Measurements from ENCODE around the gene CBY2.

Gene CBY2

DNA sequence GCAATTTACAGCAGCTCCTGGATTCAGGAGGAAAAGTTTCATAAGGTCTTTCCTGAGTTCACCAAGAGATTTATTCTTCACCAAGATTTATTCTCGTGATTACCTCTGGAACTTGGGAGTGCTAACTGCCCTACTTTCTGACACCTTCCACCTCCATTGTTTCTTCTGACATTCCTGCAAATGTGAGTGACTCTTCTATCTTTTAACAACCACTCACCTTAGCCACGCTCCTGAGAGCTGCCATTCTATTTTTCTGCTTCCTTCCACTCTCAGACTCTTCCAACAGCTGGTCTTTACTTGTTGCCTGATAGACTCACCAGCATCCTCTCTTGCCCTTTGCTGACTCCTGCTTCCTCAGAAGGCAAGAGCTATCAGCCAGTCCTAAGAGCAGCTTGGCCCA, 11.5 kb upstream of the CBY2 start:
- no peak overlapping the region for H3K9ac ChIP-seq (ENCODE audit: insufficient read length, low read depth)
- H3K27me3 ChIP-seq (ENCODE audit: insufficient read depth, insufficient read length): no peaks in the 10 kb centered on the region
- H3K36me3 ChIP-seq (ENCODE audit: insufficient read depth, insufficient read length, low read length): no peaks in the 10 kb centered on the region
- H3K9me3 ChIP-seq (ENCODE audit: insufficient read depth, low read length): no peaks in the 10 kb centered on the region; the same call in 1 of the 2 replicates
- H3K4me1 ChIP-seq (ENCODE audit: insufficient read depth, insufficient read length): no peaks in the 10 kb centered on the region
- TF ChIP-seq YY1 (IDR thresholded peaks at IDR 0.05; ENCODE audit: insufficient read depth, insufficient read length) (no peak), SUZ12 (IDR thresholded peaks at IDR 0.05; ENCODE audit: extremely low read depth, insufficient read depth, insufficient read length) (no peak), ZNF274 (IDR thresholded peaks at IDR 0.05; ENCODE audit: low read depth, low read length) (no peak)
- H3K4me3 ChIP-seq (ENCODE audit: insufficient read length, low read depth): no peak overlapping the region
- DNase-seq (ENCODE audit: low read depth, low spot score): no peak

DNA sequence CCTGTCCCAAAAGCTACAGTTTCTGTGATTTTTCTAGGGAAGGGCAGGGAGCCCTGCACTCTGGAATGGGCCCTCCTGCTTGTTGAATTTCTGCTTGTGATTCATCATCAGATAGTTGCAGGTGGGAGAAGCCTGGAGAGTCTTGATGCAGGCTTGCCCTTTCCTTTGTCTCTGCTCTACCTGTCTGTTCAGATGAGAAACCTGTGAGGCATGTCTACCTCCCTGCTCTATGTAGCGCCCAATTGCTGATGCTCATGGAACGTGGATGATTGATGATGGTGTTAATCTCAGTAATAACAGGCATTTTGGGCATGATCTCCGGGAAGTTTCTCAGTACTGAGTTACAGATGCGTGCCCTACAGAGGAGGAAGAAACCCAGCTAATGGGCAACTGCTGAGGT, 10.9 kb upstream of the CBY2 start:
- TF ChIP-seq YY1 (IDR thresholded peaks at IDR 0.05; ENCODE audit: insufficient read depth, insufficient read length): no peak
- TF ChIP-seq SUZ12 (IDR thresholded peaks at IDR 0.05; ENCODE audit: extremely low read depth, insufficient read depth, insufficient read length): no peak
- no peak for TF ChIP-seq ZNF274 (IDR thresholded peaks at IDR 0.05; ENCODE audit: low read depth, low read length)
- no peak overlapping the region for H3K4me3 ChIP-seq (ENCODE audit: insufficient read length, low read depth)
- no peaks in the 10 kb centered on the region for H3K4me1 ChIP-seq (ENCODE audit: insufficient read depth, insufficient read length)
- H3K9ac ChIP-seq (ENCODE audit: insufficient read length, low read depth): no peak overlapping the region
- no peak for DNase-seq (ENCODE audit: low read depth, low spot score)
- H3K36me3 ChIP-seq (ENCODE audit: insufficient read depth, insufficient read length, low read length): no peaks in the 10 kb centered on the region
- H3K27me3 ChIP-seq (ENCODE audit: insufficient read depth, insufficient read length): no peaks in the 10 kb centered on the region
- no peaks in the 10 kb centered on the region; the same call in 1 of the 2 replicates for H3K9me3 ChIP-seq (ENCODE audit: insufficient read depth, low read length)

DNA sequence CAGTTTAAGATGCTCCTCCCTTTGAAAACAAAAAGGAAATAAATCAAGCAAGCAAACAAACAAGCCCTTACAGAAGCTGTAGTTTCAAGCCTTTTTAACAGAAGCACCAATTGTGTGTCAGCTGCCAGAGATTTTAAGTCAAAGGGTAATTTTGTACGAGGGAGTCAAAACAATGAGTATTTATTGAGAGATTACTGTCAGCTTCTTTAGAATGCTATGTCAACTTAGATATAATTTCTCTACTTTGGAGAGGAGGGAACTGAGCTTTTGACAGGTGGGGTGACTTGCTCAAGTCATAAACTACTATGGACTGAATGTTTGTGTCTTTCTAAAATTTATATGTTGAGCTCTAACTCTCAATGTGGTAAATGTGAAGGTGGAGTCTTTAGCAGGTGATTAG, 10.5 kb upstream of the CBY2 start:
- Histone ChIP-seq H3K27me3 (ENCODE audit: insufficient read depth, insufficient read length) (no peaks in the 10 kb centered on the region), H3K4me1 (ENCODE audit: insufficient read depth, insufficient read length) (no peaks in the 10 kb centered on the region), H3K9me3 (ENCODE audit: insufficient read depth, low read length) (no peaks in the 10 kb centered on the region; the same call in 1 of the 2 replicates), H3K4me3 (ENCODE audit: insufficient read length, low read depth) (no peak overlapping the region), H3K36me3 (ENCODE audit: insufficient read depth, insufficient read length, low read length) (no peaks in the 10 kb centered on the region), H3K9ac (ENCODE audit: insufficient read length, low read depth) (no peak overlapping the region)
- DNase-seq (ENCODE audit: low read depth, low spot score): no peak
- no peak for TF ChIP-seq YY1 (IDR thresholded peaks at IDR 0.05; ENCODE audit: insufficient read depth, insufficient read length)
- no peak for TF ChIP-seq ZNF274 (IDR thresholded peaks at IDR 0.05; ENCODE audit: low read depth, low read length)
- TF ChIP-seq SUZ12 (IDR thresholded peaks at IDR 0.05; ENCODE audit: extremely low read depth, insufficient read depth, insufficient read length): no peak

DNA sequence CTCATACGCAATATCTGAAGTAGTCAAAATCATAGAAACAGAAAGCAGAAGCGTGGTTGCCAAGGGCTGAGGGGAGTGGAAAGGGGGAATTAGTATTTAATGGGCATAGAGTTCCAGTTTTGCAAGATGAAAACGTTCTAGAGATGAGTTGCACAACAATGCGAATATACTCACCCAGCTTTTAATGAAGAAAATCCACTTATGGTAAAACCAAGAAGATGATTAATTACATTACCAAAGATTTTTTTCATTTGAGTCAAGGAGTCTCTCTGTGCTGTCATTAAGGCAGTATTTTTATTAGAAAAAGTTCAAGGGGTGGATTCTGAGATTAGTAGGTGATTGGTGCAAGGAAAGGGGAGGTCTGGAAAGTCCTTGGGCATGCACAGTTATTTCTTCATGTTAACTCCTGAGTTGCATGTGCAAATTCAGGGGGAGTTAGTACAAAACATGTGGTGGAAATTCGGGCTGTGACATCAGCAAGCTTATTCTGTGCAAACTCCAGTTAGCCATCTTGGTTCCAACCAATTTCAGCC, 6.9 kb upstream of the CBY2 start:
- no peaks in the 10 kb centered on the region for H3K27me3 ChIP-seq (ENCODE audit: insufficient read depth, insufficient read length)
- H3K36me3 ChIP-seq (ENCODE audit: insufficient read depth, insufficient read length, low read length): no peaks in the 10 kb centered on the region
- DNase-seq (ENCODE audit: low read depth, low spot score): no peak
- no peak overlapping the region for H3K9ac ChIP-seq (ENCODE audit: insufficient read length, low read depth)
- H3K4me3 ChIP-seq (ENCODE audit: insufficient read length, low read depth): no peak overlapping the region
- H3K4me1 ChIP-seq (ENCODE audit: insufficient read depth, insufficient read length): no peaks in the 10 kb centered on the region
- H3K9me3 ChIP-seq (ENCODE audit: insufficient read depth, low read length): no peaks in the 10 kb centered on the region; the same call in 1 of the 2 replicates
- TF ChIP-seq ZNF274 (IDR thresholded peaks at IDR 0.05; ENCODE audit: low read depth, low read length) (no peak), SUZ12 (IDR thresholded peaks at IDR 0.05; ENCODE audit: extremely low read depth, insufficient read depth, insufficient read length) (no peak), YY1 (IDR thresholded peaks at IDR 0.05; ENCODE audit: insufficient read depth, insufficient read length) (no peak)

- no peak for TF ChIP-seq SUZ12 (IDR thresholded peaks at IDR 0.05; ENCODE audit: extremely low read depth, insufficient read depth, insufficient read length)
- no peak for TF ChIP-seq YY1 (IDR thresholded peaks at IDR 0.05; ENCODE audit: insufficient read depth, insufficient read length)
These were observed 5.4 kb upstream of the CBY2 start for GRCh38 chr13:45696610-45697226.

DNA sequence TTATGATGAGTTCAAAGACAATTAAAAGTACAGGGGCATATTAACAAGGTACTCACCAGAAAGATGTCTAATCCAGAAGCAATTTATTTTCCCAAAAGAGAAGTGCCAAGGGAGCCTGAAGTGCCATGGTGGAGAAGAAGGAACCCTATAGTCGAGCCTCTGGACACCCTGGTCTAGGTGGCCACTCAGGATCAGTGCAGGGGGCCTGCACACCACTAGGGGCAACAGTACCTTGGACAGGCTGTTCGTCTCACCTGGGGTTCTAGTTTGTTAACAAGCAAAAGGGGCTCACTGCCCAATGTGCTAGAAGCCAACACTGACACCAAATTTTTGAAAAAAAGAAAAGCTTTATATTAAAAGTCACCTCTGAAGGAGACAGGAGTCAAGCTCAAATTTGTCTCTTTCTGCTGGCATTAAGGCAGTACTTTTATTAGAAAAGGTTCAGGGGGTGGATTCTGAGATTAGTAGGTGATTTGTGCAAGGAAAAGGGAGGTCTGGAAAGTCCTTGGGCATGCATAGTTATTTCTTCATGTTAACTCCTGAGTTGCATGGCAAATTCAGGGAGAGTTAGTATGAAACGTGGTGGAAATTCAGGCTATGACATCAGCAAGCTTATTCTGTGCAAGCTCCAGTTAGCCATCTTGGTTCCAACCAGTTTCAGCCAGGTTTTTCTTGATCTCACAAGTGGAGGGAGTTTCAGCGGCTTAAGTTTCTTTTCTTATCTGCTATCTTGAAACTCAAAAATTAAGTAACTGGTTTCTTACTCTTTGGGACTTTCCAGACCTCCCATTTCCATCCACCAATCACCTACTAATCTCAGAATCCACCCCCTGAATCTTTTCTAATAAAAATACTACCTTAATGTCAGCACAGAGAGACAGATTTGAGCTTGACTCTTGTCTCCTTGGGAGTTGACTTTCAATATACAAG, 884 bp upstream of the CBY2 start:
- H3K9ac ChIP-seq (ENCODE audit: insufficient read length, low read depth): no peak overlapping the region
- no peaks in the 10 kb centered on the region for H3K27me3 ChIP-seq (ENCODE audit: insufficient read depth, insufficient read length)
- DNase-seq (ENCODE audit: low read depth, low spot score): no peak
- TF ChIP-seq ZNF274 (IDR thresholded peaks at IDR 0.05; ENCODE audit: low read depth, low read length) (no peak), YY1 (IDR thresholded peaks at IDR 0.05; ENCODE audit: insufficient read depth, insufficient read length) (no peak), SUZ12 (IDR thresholded peaks at IDR 0.05; ENCODE audit: extremely low read depth, insufficient read depth, insufficient read length) (no peak)
- H3K4me1 ChIP-seq (ENCODE audit: insufficient read depth, insufficient read length): no peaks in the 10 kb centered on the region
- H3K9me3 ChIP-seq (ENCODE audit: insufficient read depth, low read length): no peaks in the 10 kb centered on the region
- no peak overlapping the region for H3K4me3 ChIP-seq (ENCODE audit: insufficient read length, low read depth)
- H3K36me3 ChIP-seq (ENCODE audit: insufficient read depth, insufficient read length, low read length): no peaks in the 10 kb centered on the region

More at GRCh38 chr13:45696610-45697226, 5.4 kb upstream of the CBY2 start:
- H3K4me3 ChIP-seq (ENCODE audit: insufficient read length, low read depth): no peak overlapping the region
- H3K27me3 ChIP-seq (ENCODE audit: insufficient read depth, insufficient read length): no peaks in the 10 kb centered on the region
- H3K4me1 ChIP-seq (ENCODE audit: insufficient read depth, insufficient read length): no peaks in the 10 kb centered on the region
- no peak for DNase-seq (ENCODE audit: low read depth, low spot score)
- no peak overlapping the region for H3K9ac ChIP-seq (ENCODE audit: insufficient read length, low read depth)
- no peaks in the 10 kb centered on the region for H3K36me3 ChIP-seq (ENCODE audit: insufficient read depth, insufficient read length, low read length)
- no peaks in the 10 kb centered on the region; the same call in 1 of the 2 replicates for H3K9me3 ChIP-seq (ENCODE audit: insufficient read depth, low read length)

DNA sequence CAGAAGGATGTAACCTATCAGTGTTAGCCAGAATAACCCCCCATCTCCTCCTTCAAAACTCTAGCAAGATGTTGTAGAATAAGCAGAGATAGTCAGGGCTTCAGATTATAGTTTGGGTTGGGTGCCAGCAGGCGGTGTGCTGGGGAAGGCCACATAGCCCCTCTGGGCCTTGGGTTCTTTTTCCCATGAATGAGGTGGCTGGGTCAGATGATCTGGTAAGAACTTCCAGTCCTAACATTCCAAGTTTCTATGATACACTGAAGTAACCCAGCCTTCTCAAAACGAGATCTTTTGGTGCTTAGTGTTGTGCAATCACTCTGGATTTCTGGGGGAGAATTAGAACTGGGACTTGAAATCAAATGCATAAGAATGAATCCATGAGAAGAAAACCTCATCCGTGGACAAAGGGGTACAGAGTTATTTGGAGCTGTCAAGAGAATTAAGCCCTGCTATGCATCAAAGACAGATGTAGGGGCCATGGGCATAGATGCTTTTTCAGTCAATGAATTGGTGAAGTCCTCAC, 810 bp downstream of the CBY2 start:
- TF ChIP-seq ZNF274 (IDR thresholded peaks at IDR 0.05; ENCODE audit: low read depth, low read length) (no peak), SUZ12 (IDR thresholded peaks at IDR 0.05; ENCODE audit: extremely low read depth, insufficient read depth, insufficient read length) (no peak), YY1 (IDR thresholded peaks at IDR 0.05; ENCODE audit: insufficient read depth, insufficient read length) (no peak)
- no peaks in the 10 kb centered on the region for H3K36me3 ChIP-seq (ENCODE audit: insufficient read depth, insufficient read length, low read length)

More for the DNA sequence above, 810 bp downstream of the CBY2 start:
- Histone ChIP-seq H3K9ac (ENCODE audit: insufficient read length, low read depth) (no peak overlapping the region), H3K27me3 (ENCODE audit: insufficient read depth, insufficient read length) (no peaks in the 10 kb centered on the region), H3K4me1 (ENCODE audit: insufficient read depth, insufficient read length) (no peaks in the 10 kb centered on the region), H3K4me3 (ENCODE audit: insufficient read length, low read depth) (no peak overlapping the region), H3K9me3 (ENCODE audit: insufficient read depth, low read length) (no peaks in the 10 kb centered on the region)
- DNase-seq (ENCODE audit: low read depth, low spot score): no peak
